Measurements from ENCODE around the gene PSTPIP1.

DNA sequence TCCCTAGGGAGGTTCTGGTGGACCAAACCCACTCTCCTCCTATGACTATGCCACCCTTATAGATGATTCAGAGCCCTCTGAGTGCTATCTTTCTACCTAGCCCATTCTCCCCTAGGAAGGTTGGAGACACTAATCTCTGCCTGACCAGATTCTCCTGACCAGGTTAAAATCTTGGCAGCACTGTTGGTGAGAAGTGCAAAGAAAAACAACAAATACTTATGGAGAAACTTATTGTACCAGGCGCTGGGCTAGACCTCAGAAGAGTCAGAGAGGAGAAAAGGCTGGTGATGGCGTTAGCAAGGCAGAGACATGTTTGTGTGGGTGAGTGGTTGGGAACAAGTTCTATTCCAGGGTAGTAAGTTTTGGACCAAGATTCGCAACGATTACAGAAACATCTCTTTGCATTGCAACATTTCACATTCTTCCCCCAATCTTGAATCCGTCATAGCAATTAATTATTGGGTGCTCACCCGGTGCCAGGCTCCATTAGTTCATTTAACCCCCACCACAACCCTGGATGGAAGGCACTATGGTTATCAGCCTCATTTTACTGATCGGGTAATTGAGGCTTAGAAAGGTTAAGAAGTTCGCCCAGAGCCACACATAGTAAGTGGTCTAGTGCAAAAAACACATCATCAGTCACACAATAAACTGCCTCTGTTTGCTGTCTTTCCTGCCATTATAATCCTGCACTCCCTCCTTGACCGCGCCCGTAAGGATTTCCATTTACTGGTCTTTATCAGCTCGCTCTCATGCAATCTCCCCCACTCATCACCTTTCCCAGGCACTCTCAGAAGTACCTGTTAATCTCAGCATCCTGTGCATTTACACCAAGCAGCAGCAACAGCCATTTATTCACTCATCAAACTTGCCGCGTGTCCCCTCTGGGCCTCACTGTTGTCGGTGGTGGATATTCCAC lies 76.6 kb downstream of the PSTPIP1 start:
- TF ChIP-seq POLR2A (IDR thresholded peaks at IDR 0.05; ENCODE audit: low read length) (no peak), GATA1 (IDR thresholded peaks at IDR 0.05; ENCODE audit: low read depth, low read length) (no peak)

Measured in erythroblast (primary cell).